ENCODE measurements around the gene FBXW7.

Gene FBXW7

DNA sequence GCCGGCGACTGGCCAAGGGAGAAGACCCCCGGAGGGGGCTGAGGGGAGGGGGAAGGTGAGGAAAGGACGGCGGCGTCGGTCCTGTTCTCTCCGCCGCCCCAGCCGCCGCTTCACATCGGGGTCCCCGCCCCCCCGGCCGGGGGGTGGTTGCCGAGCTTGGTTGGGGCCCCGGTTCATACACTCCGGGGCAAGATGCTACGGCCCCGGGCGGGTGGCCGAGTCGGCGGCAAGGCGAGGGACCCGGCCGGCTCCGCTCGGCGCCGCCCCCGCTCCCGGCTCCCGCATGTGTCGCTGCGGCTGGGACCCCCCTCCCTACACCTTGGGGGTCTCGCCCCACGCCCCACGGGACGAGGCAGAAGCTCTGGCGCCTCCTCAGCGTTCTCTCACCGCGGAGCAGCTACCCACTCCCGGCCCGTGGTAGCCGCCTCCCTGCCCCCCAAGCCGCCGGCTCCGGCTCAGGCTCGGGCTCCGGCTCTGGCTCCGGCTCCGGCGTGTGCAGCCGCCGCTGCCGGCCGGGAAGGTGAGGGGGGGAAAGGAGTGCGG is 461 bp downstream of the FBXW7 start:
- peaks cover 45% of the 10 kb centered on the region for H3K4me1 Mint-ChIP-seq
- ATAC-seq (ENCODE audit: low read depth), result peak; percentile 0
- H3K9me3 Mint-ChIP-seq, result no peaks in the 10 kb centered on the region
- peak overlapping the region; percentile 97 for H3K4me3 Mint-ChIP-seq
- no peaks in the 10 kb centered on the region for H3K27me3 Mint-ChIP-seq
- no peak for DNase-seq (ENCODE audit: low spot score in 2 of 2)
- H3K27ac Mint-ChIP-seq, result peak overlapping the region; percentile 97
- H3K36me3 Mint-ChIP-seq, result peaks cover 22% of the 10 kb centered on the region

GRCh38 chr4:152534541-152535359 is 1.1 kb downstream of the FBXW7 start:
- peaks cover 22% of the 10 kb centered on the region for H3K36me3 Mint-ChIP-seq
- H3K9me3 Mint-ChIP-seq, result no peaks in the 10 kb centered on the region
- H3K27ac Mint-ChIP-seq, result peak overlapping the region; percentile 86
- H3K27me3 Mint-ChIP-seq, result no peaks in the 10 kb centered on the region
- H3K4me3 Mint-ChIP-seq, result peak overlapping the region; percentile 97
- H3K4me1 Mint-ChIP-seq, result peaks cover 49% of the 10 kb centered on the region
- no peak for ATAC-seq (ENCODE audit: low read depth)
- DNase-seq (ENCODE audit: low spot score in 2 of 2), result peak; percentile 36 to 50

DNA sequence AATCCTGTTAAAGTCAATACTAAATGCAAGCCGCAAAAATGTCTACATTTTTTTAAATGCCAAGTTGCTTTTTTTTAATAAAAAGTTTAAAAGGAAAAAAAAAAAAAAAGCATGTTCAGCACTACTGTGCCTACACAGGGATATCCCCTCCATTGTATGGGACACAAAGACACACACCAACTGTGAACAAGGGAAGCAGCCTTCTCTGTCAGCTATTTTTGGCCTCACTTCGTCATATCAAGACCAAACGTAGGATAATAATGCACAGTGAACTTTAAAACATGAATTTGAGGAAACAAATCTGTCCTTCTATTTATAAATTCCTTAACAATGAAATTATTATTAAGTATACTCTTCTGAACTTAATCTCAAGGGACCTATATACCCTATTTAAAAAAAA is 4.4 kb downstream of the FBXW7 start:
- H3K27ac Mint-ChIP-seq, result no peak overlapping the region
- peaks cover 22% of the 10 kb centered on the region for H3K36me3 Mint-ChIP-seq
- no peak for ATAC-seq (ENCODE audit: low read depth)
- no peaks in the 10 kb centered on the region for H3K27me3 Mint-ChIP-seq
- peaks cover 37% of the 10 kb centered on the region for H3K4me1 Mint-ChIP-seq
- H3K9me3 Mint-ChIP-seq, result no peaks in the 10 kb centered on the region
- no peak for DNase-seq (ENCODE audit: low spot score in 2 of 2)
- no peak overlapping the region for H3K4me3 Mint-ChIP-seq

GRCh38 chr4:152530600-152530999 is 5.3 kb downstream of the FBXW7 start:
- Mint-ChIP-seq H3K36me3 (peaks cover 24% of the 10 kb centered on the region), H3K27me3 (no peaks in the 10 kb centered on the region), H3K4me1 (peaks cover 39% of the 10 kb centered on the region), H3K9me3 (no peaks in the 10 kb centered on the region), H3K27ac (no peak overlapping the region), H3K4me3 (no peak overlapping the region)
- no peak for DNase-seq (ENCODE audit: low spot score in 2 of 2)
- no peak for ATAC-seq (ENCODE audit: low read depth)

- Mint-ChIP-seq H3K36me3 (peaks cover 28% of the 10 kb centered on the region), H3K27ac (no peak overlapping the region), H3K9me3 (no peaks in the 10 kb centered on the region), H3K4me3 (no peak overlapping the region), H3K27me3 (no peaks in the 10 kb centered on the region), H3K4me1 (peaks cover 43% of the 10 kb centered on the region)
- DNase-seq (ENCODE audit: low spot score in 2 of 2), result no peak
- no peak for ATAC-seq (ENCODE audit: low read depth)
These were observed 6.0 kb downstream of the FBXW7 start for GRCh38 chr4:152529880-152530279.

- Mint-ChIP-seq H3K27me3 (no peaks in the 10 kb centered on the region), H3K36me3 (peaks cover 28% of the 10 kb centered on the region), H3K27ac (no peak overlapping the region)
These were observed 7.8 kb downstream of the FBXW7 start for GRCh38 chr4:152528060-152528459.

DNA sequence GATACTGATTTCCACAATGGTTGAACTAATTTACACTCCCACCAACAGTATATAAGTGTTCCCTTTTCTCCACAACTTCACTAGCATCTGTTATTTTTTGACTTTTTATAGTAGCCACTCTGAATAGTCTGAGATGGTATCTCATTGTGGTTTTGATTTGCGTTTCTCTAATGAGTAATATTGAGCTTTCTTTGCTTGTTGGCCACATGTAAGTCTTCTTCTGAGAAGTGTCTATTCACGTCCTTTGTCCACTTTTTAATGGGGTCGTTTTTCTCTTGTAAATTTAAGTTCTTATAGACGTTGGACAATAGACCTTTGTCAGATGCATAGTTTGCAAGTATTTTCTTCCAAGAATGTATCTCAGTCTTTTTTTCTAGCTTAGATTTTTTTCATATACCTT is 10.0 kb downstream of the FBXW7 start:
- Mint-ChIP-seq H3K27ac (peak overlapping the region; percentile 31), H3K4me1 (peaks cover 49% of the 10 kb centered on the region), H3K4me3 (no peak overlapping the region), H3K36me3 (peaks cover 21% of the 10 kb centered on the region), H3K27me3 (no peaks in the 10 kb centered on the region), H3K9me3 (no peaks in the 10 kb centered on the region)
- DNase-seq (ENCODE audit: low spot score in 2 of 2) (no peak), ATAC-seq (ENCODE audit: low read depth) (no peak)

More at GRCh38 chr4:152528060-152528459, 7.8 kb downstream of the FBXW7 start:
- H3K9me3 Mint-ChIP-seq, result no peaks in the 10 kb centered on the region
- ATAC-seq (ENCODE audit: low read depth) (no peak), DNase-seq (ENCODE audit: low spot score in 2 of 2) (no peak)
- no peak overlapping the region for H3K4me3 Mint-ChIP-seq
- H3K4me1 Mint-ChIP-seq, result peaks cover 52% of the 10 kb centered on the region

DNA sequence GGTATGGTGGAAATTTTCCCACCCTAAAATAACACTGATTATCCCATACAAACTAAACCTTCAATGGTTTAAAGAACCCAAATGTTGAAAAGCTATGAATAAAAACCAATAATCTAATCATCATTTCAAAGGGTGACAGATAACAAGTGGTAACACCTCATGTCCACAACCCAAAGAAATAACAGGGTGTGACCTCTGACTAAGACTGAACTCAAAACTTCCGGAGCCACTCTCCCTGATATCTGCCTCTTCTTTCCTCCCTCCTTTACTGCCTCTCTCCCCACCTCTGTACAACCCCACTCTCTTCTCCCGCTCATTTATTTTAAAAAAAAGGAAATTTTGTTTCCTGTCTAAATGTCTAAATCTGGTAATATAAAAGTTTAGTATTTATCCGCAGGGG is 11.5 kb downstream of the FBXW7 start:
- H3K4me1 Mint-ChIP-seq, result peaks cover 50% of the 10 kb centered on the region
- no peak for ATAC-seq (ENCODE audit: low read depth)
- no peaks in the 10 kb centered on the region for H3K27me3 Mint-ChIP-seq
- no peak overlapping the region for H3K27ac Mint-ChIP-seq
- no peak overlapping the region for H3K4me3 Mint-ChIP-seq
- DNase-seq (ENCODE audit: low spot score in 2 of 2), result no peak
- peaks cover 27% of the 10 kb centered on the region for H3K36me3 Mint-ChIP-seq
- no peaks in the 10 kb centered on the region for H3K9me3 Mint-ChIP-seq

GRCh38 chr4:152523731-152524130 is 12.2 kb downstream of the FBXW7 start:
- Mint-ChIP-seq H3K27ac (no peak overlapping the region), H3K4me3 (no peak overlapping the region), H3K9me3 (no peaks in the 10 kb centered on the region), H3K4me1 (peaks cover 52% of the 10 kb centered on the region), H3K27me3 (no peaks in the 10 kb centered on the region), H3K36me3 (peaks cover 29% of the 10 kb centered on the region)
- no peak for DNase-seq (ENCODE audit: low spot score in 2 of 2)
- no peak for ATAC-seq (ENCODE audit: low read depth)

- Mint-ChIP-seq H3K9me3 (no peaks in the 10 kb centered on the region), H3K4me3 (no peak overlapping the region)
- no peak for ATAC-seq (ENCODE audit: low read depth)
These were observed 13.1 kb downstream of the FBXW7 start for GRCh38 chr4:152522754-152523153.

DNA sequence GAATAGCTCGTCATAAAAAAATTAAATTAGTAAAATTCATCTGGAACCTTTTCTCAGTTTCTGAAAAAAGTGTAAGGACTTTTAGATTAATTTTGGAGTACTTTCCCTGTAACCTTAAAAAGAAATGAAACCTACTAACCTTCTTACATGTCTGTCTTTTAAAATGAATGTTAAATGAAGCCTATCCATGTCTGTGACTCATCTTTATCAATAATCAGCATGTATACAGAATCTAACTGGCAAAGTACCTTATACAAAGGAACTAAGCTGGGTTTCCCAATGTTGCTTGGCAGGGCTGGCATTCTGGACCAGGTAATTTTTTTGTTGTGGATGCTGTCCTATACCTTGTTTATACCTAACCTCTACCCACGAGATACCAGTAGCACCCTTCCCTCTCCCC is 13.6 kb downstream of the FBXW7 start:
- Mint-ChIP-seq H3K27ac (peak overlapping the region; percentile 46), H3K27me3 (no peaks in the 10 kb centered on the region), H3K4me3 (no peak overlapping the region), H3K4me1 (peaks cover 44% of the 10 kb centered on the region), H3K36me3 (peaks cover 23% of the 10 kb centered on the region), H3K9me3 (no peaks in the 10 kb centered on the region)
- no peak for ATAC-seq (ENCODE audit: low read depth)
- DNase-seq (ENCODE audit: low spot score in 2 of 2), result no peak

More at GRCh38 chr4:152522754-152523153, 13.1 kb downstream of the FBXW7 start:
- Mint-ChIP-seq H3K27ac (peak overlapping the region; percentile 46), H3K36me3 (peaks cover 24% of the 10 kb centered on the region), H3K27me3 (no peaks in the 10 kb centered on the region), H3K4me1 (peaks cover 45% of the 10 kb centered on the region)
- DNase-seq (ENCODE audit: low spot score in 2 of 2), result no peak

DNA sequence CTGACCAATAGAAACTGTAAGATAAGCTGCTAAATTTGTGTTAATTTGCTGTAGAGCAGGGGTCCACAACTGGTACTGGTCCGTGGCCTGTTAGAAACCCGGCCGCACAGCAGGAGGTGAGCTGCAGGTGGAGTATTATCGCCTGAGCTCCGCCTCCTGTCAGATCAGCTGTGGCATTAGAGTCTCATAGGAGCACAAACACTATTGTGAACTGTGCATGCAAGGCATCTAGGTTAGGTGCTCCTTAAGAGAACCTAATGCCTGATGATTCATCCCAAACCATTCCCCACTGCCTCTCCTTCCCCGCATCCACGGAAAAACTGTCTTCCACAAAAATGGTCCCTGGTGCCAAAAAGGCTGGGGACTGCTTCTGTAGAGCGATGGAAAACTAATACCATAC is 19.7 kb downstream of the FBXW7 start:
- H3K4me3 Mint-ChIP-seq, result no peak overlapping the region
- peaks cover 3% of the 10 kb centered on the region for H3K9me3 Mint-ChIP-seq
- DNase-seq (ENCODE audit: low spot score in 2 of 2) (no peak), ATAC-seq (ENCODE audit: low read depth) (no peak)
- peaks cover 24% of the 10 kb centered on the region for H3K4me1 Mint-ChIP-seq
- no peaks in the 10 kb centered on the region for H3K27me3 Mint-ChIP-seq
- no peak overlapping the region for H3K27ac Mint-ChIP-seq
- H3K36me3 Mint-ChIP-seq, result peaks cover 30% of the 10 kb centered on the region

DNA sequence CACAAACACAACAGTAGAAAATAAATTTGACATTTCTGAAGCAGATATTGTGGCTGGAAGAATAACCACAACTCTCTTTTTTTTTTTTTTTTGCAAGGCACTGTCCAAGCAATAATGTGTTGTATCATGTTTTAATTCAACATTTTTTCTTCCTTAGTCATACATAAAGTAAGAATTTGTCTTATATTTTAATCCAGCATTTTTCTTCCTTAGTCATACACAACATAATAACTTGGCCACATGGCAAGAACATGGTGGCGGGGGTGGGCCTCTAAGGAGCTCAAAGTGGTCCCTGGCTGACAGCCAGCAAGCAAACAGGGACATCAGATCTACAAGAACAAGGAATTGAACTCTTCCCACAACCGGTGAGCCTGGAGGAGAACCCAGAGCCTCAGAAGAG is 20.2 kb downstream of the FBXW7 start:
- Mint-ChIP-seq H3K4me1 (peaks cover 20% of the 10 kb centered on the region), H3K9me3 (peaks cover 3% of the 10 kb centered on the region), H3K36me3 (peaks cover 29% of the 10 kb centered on the region), H3K27me3 (no peaks in the 10 kb centered on the region), H3K4me3 (no peak overlapping the region), H3K27ac (no peak overlapping the region)
- ATAC-seq (ENCODE audit: low read depth) (no peak), DNase-seq (ENCODE audit: low spot score in 2 of 2) (no peak)

DNA sequence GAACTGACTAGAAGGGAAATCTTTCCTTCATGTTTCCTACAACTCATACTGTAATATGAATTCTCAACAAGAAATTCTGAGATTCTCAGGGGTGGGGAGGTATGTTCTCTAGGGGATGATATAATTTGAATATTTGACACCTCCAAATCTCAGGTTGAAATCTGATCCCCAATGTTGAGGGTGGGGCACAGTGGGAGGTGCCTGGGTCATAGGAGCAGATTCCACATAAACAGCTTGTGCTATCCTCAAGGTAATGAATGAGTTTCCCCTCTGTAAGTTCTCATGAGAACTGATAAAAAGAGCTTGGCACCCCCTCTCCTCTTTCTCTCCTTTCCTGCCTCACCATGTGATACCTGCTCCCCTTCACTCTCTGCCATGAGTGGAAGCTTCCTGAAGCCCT is 21.5 kb downstream of the FBXW7 start:
- Mint-ChIP-seq H3K9me3 (peaks cover 3% of the 10 kb centered on the region), H3K27me3 (no peaks in the 10 kb centered on the region), H3K4me1 (peaks cover 20% of the 10 kb centered on the region), H3K27ac (peak overlapping the region; percentile 3), H3K4me3 (no peak overlapping the region), H3K36me3 (peaks cover 19% of the 10 kb centered on the region)
- no peak for DNase-seq (ENCODE audit: low spot score in 2 of 2)
- ATAC-seq (ENCODE audit: low read depth), result no peak

DNA sequence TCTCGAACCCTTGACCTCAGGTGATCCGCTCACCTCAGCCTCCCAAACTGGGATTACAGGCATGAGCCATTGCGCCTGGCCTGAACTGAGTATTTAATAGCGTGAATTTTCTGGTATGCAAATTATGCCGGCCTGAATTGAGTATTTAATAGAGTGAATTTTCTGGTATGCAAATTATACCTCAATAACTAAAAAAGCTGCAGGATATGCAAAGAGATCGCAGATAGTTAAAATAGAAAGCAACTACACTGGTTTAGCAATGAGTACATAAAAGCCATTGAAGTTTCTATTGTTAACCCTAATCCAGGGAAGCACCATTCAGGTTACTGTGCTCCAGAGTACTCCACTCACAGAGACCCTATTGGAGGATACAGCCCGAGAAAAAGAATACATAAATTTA is 22.8 kb downstream of the FBXW7 start:
- H3K36me3 Mint-ChIP-seq, result peaks cover 18% of the 10 kb centered on the region
- no peaks in the 10 kb centered on the region for H3K27me3 Mint-ChIP-seq
- peaks cover 3% of the 10 kb centered on the region for H3K9me3 Mint-ChIP-seq
- no peak overlapping the region for H3K27ac Mint-ChIP-seq
- ATAC-seq (ENCODE audit: low read depth) (peak; percentile 71), DNase-seq (ENCODE audit: low spot score in 2 of 2) (no peak)
- no peak overlapping the region for H3K4me3 Mint-ChIP-seq
- H3K4me1 Mint-ChIP-seq, result peaks cover 19% of the 10 kb centered on the region

Data from memory B cell (primary cell).